Panc1 (cell line): Measurements from ENCODE around the gene TTC9B. TPM values are rescaled to one million over a fixed set of nuclear protein-coding genes. Genes with fewer than 3 reads are reported as not detected.

Experiments
- ATAC-seq: fragments of 200-7000 bp; cut with Tn5 transposase; 2 replicates; pipeline ENCODE4 v1.9.1; 2020; ENCODE audit warnings: mild to moderate bottlenecking, moderate library complexity
- BruUV-seq: library from RNA; stranded (reverse); fragments of 400-500 nt; replicated peaks from 2 replicates; lab custom pipeline; 2021; lab: Mats Ljungman, UMichigan
- CTCF ChIA-PET: fragments of 300-600 bp; sonication (Branson Sonifier 250); formaldehyde crosslinking; loops from one replicate; lab custom pipeline; 2022; ENCODE audit warnings: antibody characterized with exemption; lab: Charles Lee
- POLR2A ChIA-PET: fragments of 300-600 bp; sonication (Branson Sonifier 250); formaldehyde crosslinking; loops from one replicate; lab custom pipeline; 2022; ENCODE audit warnings: antibody characterized with exemption; lab: Charles Lee
- DNase-seq: peaks from one replicate; pipeline ENCODE4 v3.0.0-alpha.2; 2010; ENCODE audit warnings: low read depth, low spot score
- H3K27ac ChIP-seq: 2 replicates; pipeline ENCODE4 v1.5.1; 2011; ENCODE audit warnings: mild to moderate bottlenecking, low read length, inconsistent platforms
- H3K27me3 ChIP-seq: fragments of 200-500 bp; sonication (Bioruptor generic); 2 replicates; pipeline ENCODE4 v1.6.0; 2014; ENCODE audit warnings: low read length, inconsistent platforms; ENCODE audit not compliant: control insufficient read depth, insufficient read depth
- H3K36me3 ChIP-seq: fragments of 200-500 bp; sonication (Bioruptor generic); 2 replicates; pipeline ENCODE4 v1.5.1; 2014; ENCODE audit warnings: inconsistent platforms, mild to moderate bottlenecking, low read length, moderate library complexity; ENCODE audit not compliant: control insufficient read depth, insufficient read depth
- H3K4me1 ChIP-seq: 2 replicates; pipeline ENCODE4 v1.5.1; 2011; ENCODE audit warnings: inconsistent platforms, mild to moderate bottlenecking, low read length, moderate library complexity; ENCODE audit not compliant: control insufficient read depth, insufficient read depth
- H3K4me3 ChIP-seq, 2 experiments: 2 replicates each; pipeline ENCODE4 v1.5.1; 2011 to 2012; ENCODE audit warnings: low read depth in 2 of 2, low read length in 2 of 2, mild to moderate bottlenecking in 2 of 2, inconsistent platforms in 1 of 2, moderate library complexity in 1 of 2
- H3K9me3 ChIP-seq: fragments of 200-500 bp; sonication (Bioruptor generic); 2 replicates; pipeline ENCODE4 v1.5.1; 2014; ENCODE audit warnings: low read depth, mild to moderate bottlenecking, inconsistent platforms, low read length, moderate library complexity; ENCODE audit not compliant: control insufficient read depth, insufficient read depth
- POLR2AphosphoS5 ChIP-seq: IDR thresholded peaks from 2 replicates; pipeline ENCODE4 v1.6.1; 2012; ENCODE audit warnings: mild to moderate bottlenecking, low read depth, low read length, moderate library complexity
- SIN3A ChIP-seq: IDR thresholded peaks from 2 replicates; pipeline ENCODE4 v1.6.1; 2012; ENCODE audit warnings: low read depth, mild to moderate bottlenecking, low read length, moderate library complexity, borderline replicate concordance; ENCODE audit not compliant: insufficient read depth
- TCF7L2 ChIP-seq: IDR thresholded peaks from 2 replicates; pipeline ENCODE4 v1.6.1; 2011; ENCODE audit warnings: mild to moderate bottlenecking, low read depth, low read length, inconsistent platforms
- in situ Hi-C: cut with HindIII; loops from 2 replicates; pipeline ENCODE4 v1.10.0; 2016; ENCODE audit warnings: low sequenced_read_pairs, low pct_unique_long_range_greater_than_20kb
- intact Hi-C: fragments of 100-400 bp; cut with micrococcal nuclease; formaldehyde crosslinking; loops from one replicate; pipeline ENCODE4 v1.10.0; 2022; ENCODE audit not compliant: unreplicated experiment
- total RNA-seq: library from RNA; stranded (reverse); gene quantifications from one replicate; pipeline ENCODE4 v1.2.1, GENCODE V29; 2021; ENCODE audit not compliant: unreplicated experiment
- TF ChIP-seq, protein P1 (sequence below): fragments of 450-650 bp; IDR thresholded peaks from 2 replicates; pipeline ENCODE4 v1.5.1; 2017; ENCODE audit warnings: mild to moderate bottlenecking
- TF ChIP-seq, protein P2 (sequence below), 2 experiments: IDR thresholded peaks; 2 replicates each; pipeline ENCODE4 v1.6.1; 2011 to 2012; ENCODE audit warnings: low read depth in 2 of 2, control low read depth in 1 of 2, low read length in 1 of 2, mild to moderate bottlenecking in 1 of 2, moderate library complexity in 1 of 2; ENCODE audit not compliant: insufficient read depth in 1 of 2

Gene TTC9B
- total RNA-seq, 1 experiment from 2014 or later: 2.3 TPM

DNA sequence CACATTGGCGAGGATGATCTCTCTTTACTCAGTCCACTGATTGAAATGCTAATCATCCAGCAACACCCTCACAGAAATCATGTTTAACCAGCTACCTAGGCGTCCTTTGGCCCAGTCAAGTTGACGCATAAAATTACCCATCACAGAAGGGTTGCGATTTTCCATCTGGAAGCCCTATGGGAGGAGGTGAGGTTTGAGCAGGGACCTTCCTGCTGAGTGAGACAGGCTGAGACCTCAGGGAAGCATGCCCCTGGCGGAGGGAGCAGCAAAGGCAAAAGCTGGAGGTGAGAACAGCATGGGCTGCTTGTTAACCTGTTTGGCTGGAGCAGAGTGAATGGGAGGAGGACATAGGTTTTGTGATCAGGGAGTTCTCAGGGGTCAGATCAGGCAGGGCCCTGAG is 7.3 kb downstream of the TTC9B start:
- ATAC-seq: 0 out of 2 replicates have a peak, but pooled peaks have one; percentile 2
- ChIA-PET POLR2A (interaction anchor here (0.6 to 1.0 kb wide), 6 partner anchors 20 to 107 kb away, joined by 3 to 6 read pairs (median 4); no protein-coding TSS in a partner anchor), CTCF (interaction anchor here (0.5 to 1.6 kb wide), 16 partner anchors 10 to 400 kb away, joined by 3 to 13 read pairs (median 5); no protein-coding TSS in a partner anchor)
- BruUV-seq: TSS peak; percentile 17
- in situ Hi-C loops (no loop called here), intact Hi-C loops (no loop called here)
- H3K4me3 ChIP-seq: no peak overlapping the region
- TF ChIP-seq TCF7L2: no peak
- TF ChIP-seq SIN3A: no peak
- no peaks in the 10 kb centered on the region for H3K9me3 ChIP-seq
- no peaks in the 10 kb centered on the region for H3K4me1 ChIP-seq
- H3K27me3 ChIP-seq: no peaks in the 10 kb centered on the region
- H3K36me3 ChIP-seq: no peaks in the 10 kb centered on the region; the same call in 1 of the 2 replicates
- H3K27ac ChIP-seq: no peak overlapping the region
- DNase-seq: no peak

DNA sequence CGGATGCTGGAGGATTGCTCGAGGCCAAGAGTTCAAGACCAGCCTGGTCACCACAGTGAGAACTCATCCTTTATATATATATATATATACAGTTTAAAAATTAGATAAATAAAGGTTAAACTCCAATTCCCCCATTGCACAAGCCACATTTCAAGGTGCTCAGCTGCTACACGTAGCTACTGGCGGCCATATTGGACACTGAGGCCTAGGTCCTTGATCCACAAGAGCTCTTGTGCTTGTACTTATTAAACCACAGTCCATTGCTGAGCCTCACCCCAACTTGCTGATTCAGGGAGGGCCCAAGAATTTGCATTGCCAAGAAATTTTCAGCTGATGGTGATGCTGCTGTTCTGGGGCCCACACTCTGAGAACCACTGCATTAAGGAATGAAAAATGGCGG is 9.6 kb downstream of the TTC9B start:
- no peaks in the 10 kb centered on the region for H3K9me3 ChIP-seq
- in situ Hi-C loops (no loop called here), intact Hi-C loops (no loop called here)
- no peaks in the 10 kb centered on the region for H3K4me1 ChIP-seq
- no peaks in the 10 kb centered on the region for H3K27me3 ChIP-seq
- no TSS peak for BruUV-seq
- no peak for ATAC-seq
- no peak overlapping the region for H3K4me3 ChIP-seq
- no peak for TF ChIP-seq TCF7L2
- TF ChIP-seq, protein P1, sequence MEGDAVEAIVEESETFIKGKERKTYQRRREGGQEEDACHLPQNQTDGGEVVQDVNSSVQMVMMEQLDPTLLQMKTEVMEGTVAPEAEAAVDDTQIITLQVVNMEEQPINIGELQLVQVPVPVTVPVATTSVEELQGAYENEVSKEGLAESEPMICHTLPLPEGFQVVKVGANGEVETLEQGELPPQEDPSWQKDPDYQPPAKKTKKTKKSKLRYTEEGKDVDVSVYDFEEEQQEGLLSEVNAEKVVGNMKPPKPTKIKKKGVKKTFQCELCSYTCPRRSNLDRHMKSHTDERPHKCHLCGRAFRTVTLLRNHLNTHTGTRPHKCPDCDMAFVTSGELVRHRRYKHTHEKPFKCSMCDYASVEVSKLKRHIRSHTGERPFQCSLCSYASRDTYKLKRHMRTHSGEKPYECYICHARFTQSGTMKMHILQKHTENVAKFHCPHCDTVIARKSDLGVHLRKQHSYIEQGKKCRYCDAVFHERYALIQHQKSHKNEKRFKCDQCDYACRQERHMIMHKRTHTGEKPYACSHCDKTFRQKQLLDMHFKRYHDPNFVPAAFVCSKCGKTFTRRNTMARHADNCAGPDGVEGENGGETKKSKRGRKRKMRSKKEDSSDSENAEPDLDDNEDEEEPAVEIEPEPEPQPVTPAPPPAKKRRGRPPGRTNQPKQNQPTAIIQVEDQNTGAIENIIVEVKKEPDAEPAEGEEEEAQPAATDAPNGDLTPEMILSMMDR: no peak
- ChIA-PET POLR2A (interaction anchor here (0.5 to 1.7 kb wide), 8 partner anchors 11 to 617 kb away, joined by 3 to 10 read pairs (median 4); no protein-coding TSS in a partner anchor), CTCF (interaction anchor here (0.5 to 2.8 kb wide), 8 partner anchors 10 to 950 kb away, joined by 3 to 21 read pairs (median 6); partner anchors contain the start of gene TTC9B)
- DNase-seq: no peak
- H3K36me3 ChIP-seq: no peaks in the 10 kb centered on the region; the same call in 1 of the 2 replicates
- no peak overlapping the region for H3K27ac ChIP-seq

DNA sequence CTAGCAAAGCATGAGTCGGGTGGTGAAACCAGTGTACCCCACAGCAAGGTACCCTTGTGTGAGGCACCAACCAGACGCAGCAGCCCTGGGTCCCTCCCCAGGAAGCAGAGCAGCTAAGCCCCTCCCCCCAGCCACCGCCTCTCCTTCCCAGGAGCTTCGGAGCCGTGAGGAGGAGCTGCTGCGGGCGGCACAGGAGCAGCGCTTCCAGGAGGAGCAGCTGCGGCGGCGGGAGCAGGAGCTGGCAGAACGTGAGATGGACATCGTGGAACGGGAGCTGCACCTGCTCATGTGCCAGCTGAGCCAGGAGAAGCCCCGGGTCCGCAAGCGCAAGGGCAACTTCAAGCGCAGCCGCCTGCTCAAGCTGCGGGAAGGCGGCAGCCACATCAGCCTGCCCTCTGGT is 12.4 kb downstream of the TTC9B start:
- BruUV-seq: no TSS peak
- Histone ChIP-seq H3K4me3 (no peak overlapping the region), H3K27me3 (no peaks in the 10 kb centered on the region), H3K9me3 (no peaks in the 10 kb centered on the region), H3K4me1 (no peaks in the 10 kb centered on the region), H3K36me3 (no peaks in the 10 kb centered on the region; the same call in 1 of the 2 replicates), H3K27ac (no peak overlapping the region)
- intact Hi-C loops (no loop called here), in situ Hi-C loops (no loop called here)
- ATAC-seq (peak; percentile 5; the same call in 1 of the 2 replicates), DNase-seq (no peak)
- ChIA-PET CTCF (interaction anchor here (0.6 to 3.0 kb wide), 13 partner anchors 9 to 960 kb away, joined by 3 to 14 read pairs (median 4); partner anchors contain the start of genes PSMC4 and TTC9B), POLR2A (interaction anchor here (0.6 to 1.1 kb wide), 4 partner anchors 12 to 856 kb away, joined by 3 to 9 read pairs (median 4); partner anchors contain the start of gene TTC9B)
- TF ChIP-seq, protein P2, sequence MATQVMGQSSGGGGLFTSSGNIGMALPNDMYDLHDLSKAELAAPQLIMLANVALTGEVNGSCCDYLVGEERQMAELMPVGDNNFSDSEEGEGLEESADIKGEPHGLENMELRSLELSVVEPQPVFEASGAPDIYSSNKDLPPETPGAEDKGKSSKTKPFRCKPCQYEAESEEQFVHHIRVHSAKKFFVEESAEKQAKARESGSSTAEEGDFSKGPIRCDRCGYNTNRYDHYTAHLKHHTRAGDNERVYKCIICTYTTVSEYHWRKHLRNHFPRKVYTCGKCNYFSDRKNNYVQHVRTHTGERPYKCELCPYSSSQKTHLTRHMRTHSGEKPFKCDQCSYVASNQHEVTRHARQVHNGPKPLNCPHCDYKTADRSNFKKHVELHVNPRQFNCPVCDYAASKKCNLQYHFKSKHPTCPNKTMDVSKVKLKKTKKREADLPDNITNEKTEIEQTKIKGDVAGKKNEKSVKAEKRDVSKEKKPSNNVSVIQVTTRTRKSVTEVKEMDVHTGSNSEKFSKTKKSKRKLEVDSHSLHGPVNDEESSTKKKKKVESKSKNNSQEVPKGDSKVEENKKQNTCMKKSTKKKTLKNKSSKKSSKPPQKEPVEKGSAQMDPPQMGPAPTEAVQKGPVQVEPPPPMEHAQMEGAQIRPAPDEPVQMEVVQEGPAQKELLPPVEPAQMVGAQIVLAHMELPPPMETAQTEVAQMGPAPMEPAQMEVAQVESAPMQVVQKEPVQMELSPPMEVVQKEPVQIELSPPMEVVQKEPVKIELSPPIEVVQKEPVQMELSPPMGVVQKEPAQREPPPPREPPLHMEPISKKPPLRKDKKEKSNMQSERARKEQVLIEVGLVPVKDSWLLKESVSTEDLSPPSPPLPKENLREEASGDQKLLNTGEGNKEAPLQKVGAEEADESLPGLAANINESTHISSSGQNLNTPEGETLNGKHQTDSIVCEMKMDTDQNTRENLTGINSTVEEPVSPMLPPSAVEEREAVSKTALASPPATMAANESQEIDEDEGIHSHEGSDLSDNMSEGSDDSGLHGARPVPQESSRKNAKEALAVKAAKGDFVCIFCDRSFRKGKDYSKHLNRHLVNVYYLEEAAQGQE (IDR thresholded peaks at IDR 0.05; ENCODE audit: insufficient read depth in 1 of 2, low read depth in 2 of 2, low read length in 1 of 2): no peak
- TF ChIP-seq SIN3A (no peak), TCF7L2 (no peak), POLR2AphosphoS5 (no peak)
- TF ChIP-seq, protein P1: no peak
